IMR-90 (cell line): ENCODE data around the gene SLC6A17. TPM values are rescaled to one million over a fixed set of nuclear protein-coding genes. Genes with fewer than 3 reads are reported as not detected.

Source experiments
- ATAC-seq: fragments of 200-7000 bp; cut with Tn5 transposase; 2 replicates; pipeline ENCODE4 v1.9.1; 2020; ENCODE audit warnings: low read depth, mild to moderate bottlenecking, moderate library complexity
- BruUV-seq: library from RNA; stranded (reverse); fragments of 400-500 nt; replicated peaks from 2 replicates; lab custom pipeline; 2021; lab: Mats Ljungman, UMichigan
- CTCF ChIA-PET: fragments of 300-600 bp; formaldehyde crosslinking; extraction: SDS; loops from one replicate; lab custom pipeline; 2021; ENCODE audit warnings: antibody characterized with exemption; lab: Yijun Ruan, JAX
- POLR2A ChIA-PET: fragments of 300-600 bp; sonication (Branson Sonifier 250); formaldehyde crosslinking; loops from one replicate; lab custom pipeline; 2022; ENCODE audit warnings: antibody characterized with exemption; ENCODE audit not compliant: unreplicated experiment; lab: Charles Lee
- DNase-seq: peaks from one replicate; pipeline ENCODE4 v3.0.0; 2013
- H2AFZ ChIP-seq: replicated peaks from 2 replicates; pipeline ENCODE3; 2013; ENCODE audit warnings: low read length, mild to moderate bottlenecking; ENCODE audit not compliant: poor library complexity
- H2AK5ac ChIP-seq: 2 replicates; pipeline ENCODE4 v1.6.1; 2013; ENCODE audit warnings: low read depth, low read length, inconsistent platforms
- H2AK9ac ChIP-seq: replicated peaks from 2 replicates; pipeline ENCODE3; 2013; ENCODE audit warnings: mild to moderate bottlenecking, low read depth, low read length, moderate library complexity; ENCODE audit not compliant: poor library complexity
- H2BK120ac ChIP-seq: 2 replicates; pipeline ENCODE4 v1.6.1; 2013; ENCODE audit warnings: low read depth, low read length, inconsistent platforms
- H2BK15ac ChIP-seq: 3 replicates; pipeline ENCODE4 v1.6.1; 2013; ENCODE audit warnings: low read depth, low read length, inconsistent platforms
- H2BK20ac ChIP-seq: 2 replicates; pipeline ENCODE4 v1.6.1; 2013; ENCODE audit warnings: low read depth, mild to moderate bottlenecking, inconsistent platforms, low read length, moderate library complexity
- H2BK5ac ChIP-seq: 2 replicates; pipeline ENCODE4 v1.6.1; 2013; ENCODE audit warnings: mild to moderate bottlenecking, low read depth, low read length, inconsistent platforms; ENCODE audit not compliant: poor library complexity, severe bottlenecking
- H3K14ac ChIP-seq: replicated peaks from 2 replicates; pipeline ENCODE4 v1.6.1; 2013; ENCODE audit warnings: low read depth, low read length, inconsistent platforms
- H3K18ac ChIP-seq: 2 replicates; pipeline ENCODE4 v1.6.1; 2013; ENCODE audit warnings: low read depth, low read length, control low read depth
- H3K23ac ChIP-seq: 2 replicates; pipeline ENCODE4 v1.6.1; 2013; ENCODE audit warnings: low read depth, low read length, inconsistent platforms
- H3K27ac ChIP-seq: 2 replicates; pipeline ENCODE4 v1.5.1; 2013; ENCODE audit warnings: mild to moderate bottlenecking, control low read depth, low read length; ENCODE audit not compliant: insufficient read depth
- H3K27me3 ChIP-seq: 2 replicates; pipeline ENCODE4 v1.6.1; 2013; ENCODE audit warnings: low read length; ENCODE audit not compliant: control insufficient read depth, insufficient read depth
- H3K36me3 ChIP-seq: 2 replicates; pipeline ENCODE4 v1.6.1; 2013; ENCODE audit warnings: low read length, mixed read lengths; ENCODE audit not compliant: control insufficient read depth, insufficient read depth
- H3K4ac ChIP-seq: 2 replicates; pipeline ENCODE4 v1.6.1; 2013; ENCODE audit warnings: low read depth, low read length, inconsistent platforms
- H3K4me1 ChIP-seq: 2 replicates; pipeline ENCODE4 v1.6.1; 2013; ENCODE audit warnings: low read length, mixed read lengths; ENCODE audit not compliant: control insufficient read depth, insufficient read depth
- H3K4me2 ChIP-seq: 2 replicates; pipeline ENCODE4 v1.6.1; 2013; ENCODE audit warnings: low read depth, mild to moderate bottlenecking, control low read depth, low read length, moderate library complexity
- H3K4me3 ChIP-seq: 2 replicates; pipeline ENCODE4 v1.5.1; 2013; ENCODE audit warnings: low read depth, mild to moderate bottlenecking, control low read depth, low read length, moderate library complexity; ENCODE audit not compliant: insufficient read depth
- H3K56ac ChIP-seq: 2 replicates; pipeline ENCODE4 v1.6.1; 2013; ENCODE audit warnings: low read length, inconsistent platforms; ENCODE audit not compliant: insufficient read depth; ENCODE audit errors: extremely low read depth
- H3K79me1 ChIP-seq, 2 experiments: 2 replicates each; pipeline ENCODE4 v1.6.1; 2013; ENCODE audit warnings: low read length in 2 of 2, inconsistent platforms in 1 of 2, low read depth in 1 of 2
- H3K9ac ChIP-seq: 2 replicates; pipeline ENCODE4 v1.6.1; 2013; ENCODE audit warnings: low read depth, low read length, control low read depth
- H3K9me1 ChIP-seq: 2 replicates; pipeline ENCODE4 v1.6.1; 2013; ENCODE audit warnings: low read length, inconsistent platforms; ENCODE audit not compliant: insufficient read depth
- H3K9me3 ChIP-seq: 2 replicates; pipeline ENCODE4 v1.6.1; 2013; ENCODE audit warnings: low read length; ENCODE audit not compliant: control insufficient read depth, insufficient read depth
- H4K20me1 ChIP-seq: 2 replicates; pipeline ENCODE4 v1.6.1; 2013; ENCODE audit warnings: low read length, inconsistent platforms; ENCODE audit not compliant: insufficient read depth
- H4K5ac ChIP-seq: 2 replicates; pipeline ENCODE4 v1.6.1; 2013; ENCODE audit warnings: mild to moderate bottlenecking, low read depth, low read length, control low read depth
- H4K8ac ChIP-seq, 2 experiments: 2 replicates each; pipeline ENCODE4 v1.6.1; 2013; ENCODE audit warnings: low read depth in 2 of 2, low read length in 2 of 2, control low read depth in 1 of 2, inconsistent platforms in 1 of 2
- H4K91ac ChIP-seq: 2 replicates; pipeline ENCODE4 v1.6.1; 2013; ENCODE audit warnings: low read depth, low read length, inconsistent platforms; ENCODE audit not compliant: insufficient read depth
- BHLHE40 ChIP-seq: fragments of 150-350 bp; IDR thresholded peaks from 2 replicates; pipeline ENCODE4 v1.6.1; 2016; ENCODE audit warnings: mild to moderate bottlenecking, low read depth, low read length
- CEBPB ChIP-seq: IDR thresholded peaks from 2 replicates; pipeline ENCODE4 v1.6.1; 2012; ENCODE audit warnings: low read depth, low read length, improper control_type of control experiment
- CHD1 ChIP-seq: IDR thresholded peaks from 2 replicates; pipeline ENCODE4 v1.6.1; 2012; ENCODE audit warnings: low read depth, low read length, improper control_type of control experiment
- FOS ChIP-seq: fragments of 150-350 bp; IDR thresholded peaks from 2 replicates; pipeline ENCODE4 v1.6.1; 2016; ENCODE audit warnings: low read depth, low read length
- MXI1 ChIP-seq: IDR thresholded peaks from 2 replicates; pipeline ENCODE4 v1.6.1; 2012; ENCODE audit warnings: low read depth, mild to moderate bottlenecking, low read length, moderate library complexity, borderline replicate concordance
- NFE2L2 ChIP-seq: fragments of 150-350 bp; IDR thresholded peaks from 2 replicates; pipeline ENCODE4 v1.6.1; 2016; ENCODE audit warnings: low read depth, mild to moderate bottlenecking, low read length
- RAD21 ChIP-seq: IDR thresholded peaks from 2 replicates; pipeline ENCODE4 v1.6.1; 2012; ENCODE audit warnings: low read length, improper control_type of control experiment
- RCOR1 ChIP-seq: IDR thresholded peaks from 2 replicates; pipeline ENCODE4 v1.6.1; 2012; ENCODE audit warnings: mild to moderate bottlenecking, low read length, improper control_type of control experiment; ENCODE audit not compliant: insufficient replicate concordance
- RFX5 ChIP-seq: IDR thresholded peaks from 2 replicates; pipeline ENCODE4 v1.8.0; 2012; ENCODE audit warnings: low read depth, mild to moderate bottlenecking, low read length, moderate library complexity
- SMC3 ChIP-seq: fragments of 150-350 bp; IDR thresholded peaks from 2 replicates; pipeline ENCODE4 v1.6.1; 2016; ENCODE audit warnings: low read depth, mild to moderate bottlenecking, antibody characterized with exemption, low read length, moderate library complexity
- WGBS, 2 experiments: methylation state at CpG; one replicate each; pipeline versions ENCODE4 v1.1.5 to v1.1.7; 2013; ENCODE audit warnings: missing lambda C conversion rate in 2 of 2; ENCODE audit not compliant: insufficient read length in 1 of 2; ENCODE audit errors: extremely low coverage in 2 of 2; 5-methylcytosine and 5-hydroxymethylcytosine counted together
- dilution Hi-C: fragments of 300-500 bp; cut with HindIII; formaldehyde crosslinking; loops from one replicate; pipeline ENCODE4 v1.14.3; 2018; ENCODE audit warnings: low sequenced_read_pairs; ENCODE audit not compliant: unreplicated experiment
- in situ Hi-C: fragments of 300-500 bp; cut with MboI; formaldehyde crosslinking; loops from 3 replicates; pipeline ENCODE4 v1.14.3; 2019; ENCODE audit warnings: low sequenced_read_pairs, inconsistent platforms, mixed read lengths
- intact Hi-C: fragments of 100-400 bp; cut with micrococcal nuclease; formaldehyde crosslinking; loops from 2 replicates; pipeline ENCODE4 v1.10.0; 2022
- polyA plus RNA-seq, 3 experiments: library from polyadenylated mRNA; depleted of rRNA; stranded (reverse); fragments of >200 nt; gene quantifications; 2 replicates each; pipeline ENCODE4 v1.2.3, GENCODE V29; 2012; ENCODE audit warnings: low replicate concordance in 1 of 3
- total RNA-seq: library from RNA; depleted of rRNA; stranded (reverse); fragments of >200 nt; gene quantifications from 2 replicates; pipeline ENCODE4 v1.2.3, GENCODE V29; 2012
- TF ChIP-seq, protein P1 (sequence below): conservative IDR thresholded peaks from 2 replicates; pipeline ENCODE4 v1.5.1; 2012; ENCODE audit warnings: mild to moderate bottlenecking, low read depth, low read length, improper control_type of control experiment

SLC6A17 gene
- total and polyA plus RNA-seq, 2 of the 4 experiments (the other 2 are of a cell fraction): 0.54 to 0.82 TPM

DNA sequence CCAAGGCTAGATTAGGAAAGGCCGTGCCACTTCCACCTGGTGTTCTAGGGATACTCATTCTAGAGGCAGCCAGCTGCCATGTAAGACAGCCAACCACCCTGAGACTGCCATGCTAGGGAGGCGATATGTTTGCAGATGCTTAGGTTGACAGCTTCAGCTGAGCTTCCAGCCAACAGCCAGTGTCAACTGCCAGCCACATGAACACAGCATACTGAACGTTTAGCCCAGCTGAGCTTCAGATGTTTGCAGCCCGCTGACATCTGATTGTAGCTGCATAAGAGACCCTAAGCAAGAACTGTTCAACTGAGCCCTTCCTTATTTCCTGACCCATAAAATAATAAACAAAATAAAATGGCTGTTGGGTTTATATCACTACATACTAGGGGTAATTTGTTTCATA lies 54.9 kb downstream of the SLC6A17 start:
- Histone ChIP-seq H2AK9ac (no peak overlapping the region), H3K4me3 (no peak overlapping the region), H2BK120ac (no peak overlapping the region), H3K4ac (no peak overlapping the region), H2BK5ac (no peak overlapping the region), H4K91ac (no peak overlapping the region), H4K20me1 (no peaks in the 10 kb centered on the region; the same call in 1 of the 2 replicates), H3K4me1 (0 out of 2 replicates have a peak, but pooled peaks cover 1% of the 10 kb centered on the region), H4K5ac (no peak overlapping the region), H2AFZ (no peak overlapping the region), H3K18ac (no peak overlapping the region), H3K9ac (no peak overlapping the region), H4K8ac (no peak overlapping the region), H2BK15ac (no peak overlapping the region), H3K14ac (no peak overlapping the region), H2AK5ac (no peak overlapping the region), H3K9me1 (no peaks in the 10 kb centered on the region), H3K36me3 (no peaks in the 10 kb centered on the region), H3K56ac (no peak overlapping the region), H3K9me3 (no peaks in the 10 kb centered on the region), H3K23ac (no peak overlapping the region), H3K4me2 (no peak overlapping the region), H2BK20ac (no peak overlapping the region), H3K27ac (no peak overlapping the region), H3K27me3 (peaks cover 9% of the 10 kb centered on the region), H3K79me1 (no peaks in the 10 kb centered on the region)
- dilution Hi-C loops (no loop called here), intact Hi-C loops (no loop called here), in situ Hi-C loops (loop anchor here (10.0 kb wide), 1 partner anchor 210 kb away; no protein-coding TSS in a partner anchor)
- ATAC-seq: no peak
- TF ChIP-seq BHLHE40: no peak
- TF ChIP-seq MXI1: no peak
- no peak for TF ChIP-seq RCOR1
- no peak for TF ChIP-seq CEBPB
- TF ChIP-seq, protein P1, sequence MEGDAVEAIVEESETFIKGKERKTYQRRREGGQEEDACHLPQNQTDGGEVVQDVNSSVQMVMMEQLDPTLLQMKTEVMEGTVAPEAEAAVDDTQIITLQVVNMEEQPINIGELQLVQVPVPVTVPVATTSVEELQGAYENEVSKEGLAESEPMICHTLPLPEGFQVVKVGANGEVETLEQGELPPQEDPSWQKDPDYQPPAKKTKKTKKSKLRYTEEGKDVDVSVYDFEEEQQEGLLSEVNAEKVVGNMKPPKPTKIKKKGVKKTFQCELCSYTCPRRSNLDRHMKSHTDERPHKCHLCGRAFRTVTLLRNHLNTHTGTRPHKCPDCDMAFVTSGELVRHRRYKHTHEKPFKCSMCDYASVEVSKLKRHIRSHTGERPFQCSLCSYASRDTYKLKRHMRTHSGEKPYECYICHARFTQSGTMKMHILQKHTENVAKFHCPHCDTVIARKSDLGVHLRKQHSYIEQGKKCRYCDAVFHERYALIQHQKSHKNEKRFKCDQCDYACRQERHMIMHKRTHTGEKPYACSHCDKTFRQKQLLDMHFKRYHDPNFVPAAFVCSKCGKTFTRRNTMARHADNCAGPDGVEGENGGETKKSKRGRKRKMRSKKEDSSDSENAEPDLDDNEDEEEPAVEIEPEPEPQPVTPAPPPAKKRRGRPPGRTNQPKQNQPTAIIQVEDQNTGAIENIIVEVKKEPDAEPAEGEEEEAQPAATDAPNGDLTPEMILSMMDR: no peak
- TF ChIP-seq FOS: no peak
- TF ChIP-seq CHD1: no peak
- no peak for TF ChIP-seq RAD21
- no peak for TF ChIP-seq RFX5
- TF ChIP-seq SMC3: no peak
- no peak for TF ChIP-seq NFE2L2
- no TSS peak for BruUV-seq
- 60% methylated on average over 1 of the region's 4 CpGs; no CpG with 5 or more reads in 1 of the 2 experiments for WGBS, 2 experiments
- ChIA-PET POLR2A (no interaction called here), CTCF (interaction anchor here (1.2 to 3.6 kb wide), 2 partner anchors 108 to 255 kb away, joined by 5 to 27 read pairs; no protein-coding TSS in a partner anchor)
- no peak for DNase-seq
